Testis (tissue), 2 donors: ENCODE data around the gene LAMB4.

ENCODE experiments used
- CTCF ChIP-seq, 3 experiments: fragments of 450-650 bp in 2 of 3; fragments of 200-600 bp in 1 of 3; sonication (generic) in 1 of 3; IDR thresholded peaks; one replicate each; pipeline ENCODE4 v1.5.1; 2016 to 2019; ENCODE audit warnings: antibody characterized with exemption in 3 of 3, mild to moderate bottlenecking in 2 of 3, moderate library complexity in 1 of 3
- POLR2A ChIP-seq: fragments of 450-650 bp; IDR thresholded peaks from one replicate; pipeline ENCODE4 v1.6.1; 2017; ENCODE audit warnings: antibody characterized with exemption, mild to moderate bottlenecking, moderate library complexity

GRCh38 chr7:108087778-108088177, 42.4 kb downstream of the LAMB4 start:
- TF ChIP-seq CTCF (IDR thresholded peaks at IDR 0.05) (no peak), POLR2A (no peak)
